GM06990 (cell line): ENCODE results near the gene PRL.

Source experiments
- DNase-seq: peaks from one replicate; pipeline ENCODE4 v3.0.0-alpha.2; 2011; ENCODE audit not compliant: insufficient read length; ENCODE audit errors: extremely low read depth
- H3K27me3 ChIP-seq: replicated peaks from 2 replicates; pipeline ENCODE4 v1.6.0; 2011; ENCODE audit warnings: low read length; ENCODE audit not compliant: control insufficient read depth, insufficient read depth
- H3K36me3 ChIP-seq: 2 replicates; pipeline ENCODE4 v1.5.1; 2011; ENCODE audit warnings: low read length; ENCODE audit not compliant: control insufficient read depth, insufficient read depth
- H3K4me3 ChIP-seq: replicated peaks from 2 replicates; pipeline ENCODE4 v1.5.1; 2011; ENCODE audit warnings: low read depth, mild to moderate bottlenecking, control low read depth, low read length
- TF ChIP-seq, protein P1 (sequence below): IDR thresholded peaks from 2 replicates; pipeline ENCODE4 v1.5.1; 2011; ENCODE audit warnings: low read length, control low read depth, mild to moderate bottlenecking, inconsistent platforms; ENCODE audit not compliant: insufficient read depth, poor library complexity, severe bottlenecking

The PRL gene

DNA sequence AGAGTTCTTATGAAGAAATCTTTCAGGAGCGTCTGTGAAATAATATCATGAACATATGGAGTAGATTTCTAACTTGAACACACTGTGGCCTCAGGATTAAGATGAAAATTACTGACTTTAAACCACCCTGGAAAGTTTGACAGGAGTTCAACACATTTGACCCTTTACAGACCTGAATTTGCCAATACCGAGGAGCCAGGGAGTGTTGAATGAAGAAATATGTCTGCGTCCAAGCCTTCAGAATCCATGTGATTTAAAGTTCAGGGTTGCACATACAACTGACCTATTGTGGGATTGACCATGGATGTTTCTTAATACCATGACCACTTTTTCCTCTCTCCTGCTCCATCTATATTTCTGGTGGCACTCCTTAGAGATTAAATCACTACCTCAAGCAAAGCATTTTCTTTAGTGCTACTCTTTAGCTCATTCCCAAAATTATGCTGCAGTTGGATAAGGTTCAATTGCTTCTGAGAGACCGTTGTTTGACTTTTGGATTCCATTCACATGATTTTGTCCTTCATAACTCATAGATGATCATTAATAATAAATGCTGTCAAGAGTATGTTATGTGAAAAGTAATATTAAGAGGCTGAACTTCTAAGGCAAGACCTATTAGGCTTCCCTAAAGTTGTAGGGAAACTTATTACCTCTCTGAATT, 57.4 kb downstream of the PRL start:
- H3K27me3 ChIP-seq, result no peaks in the 10 kb centered on the region
- DNase-seq, result no peak
- no peak overlapping the region for H3K4me3 ChIP-seq
- TF ChIP-seq, protein P1, sequence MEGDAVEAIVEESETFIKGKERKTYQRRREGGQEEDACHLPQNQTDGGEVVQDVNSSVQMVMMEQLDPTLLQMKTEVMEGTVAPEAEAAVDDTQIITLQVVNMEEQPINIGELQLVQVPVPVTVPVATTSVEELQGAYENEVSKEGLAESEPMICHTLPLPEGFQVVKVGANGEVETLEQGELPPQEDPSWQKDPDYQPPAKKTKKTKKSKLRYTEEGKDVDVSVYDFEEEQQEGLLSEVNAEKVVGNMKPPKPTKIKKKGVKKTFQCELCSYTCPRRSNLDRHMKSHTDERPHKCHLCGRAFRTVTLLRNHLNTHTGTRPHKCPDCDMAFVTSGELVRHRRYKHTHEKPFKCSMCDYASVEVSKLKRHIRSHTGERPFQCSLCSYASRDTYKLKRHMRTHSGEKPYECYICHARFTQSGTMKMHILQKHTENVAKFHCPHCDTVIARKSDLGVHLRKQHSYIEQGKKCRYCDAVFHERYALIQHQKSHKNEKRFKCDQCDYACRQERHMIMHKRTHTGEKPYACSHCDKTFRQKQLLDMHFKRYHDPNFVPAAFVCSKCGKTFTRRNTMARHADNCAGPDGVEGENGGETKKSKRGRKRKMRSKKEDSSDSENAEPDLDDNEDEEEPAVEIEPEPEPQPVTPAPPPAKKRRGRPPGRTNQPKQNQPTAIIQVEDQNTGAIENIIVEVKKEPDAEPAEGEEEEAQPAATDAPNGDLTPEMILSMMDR, result no peak
- no peaks in the 10 kb centered on the region for H3K36me3 ChIP-seq

DNA sequence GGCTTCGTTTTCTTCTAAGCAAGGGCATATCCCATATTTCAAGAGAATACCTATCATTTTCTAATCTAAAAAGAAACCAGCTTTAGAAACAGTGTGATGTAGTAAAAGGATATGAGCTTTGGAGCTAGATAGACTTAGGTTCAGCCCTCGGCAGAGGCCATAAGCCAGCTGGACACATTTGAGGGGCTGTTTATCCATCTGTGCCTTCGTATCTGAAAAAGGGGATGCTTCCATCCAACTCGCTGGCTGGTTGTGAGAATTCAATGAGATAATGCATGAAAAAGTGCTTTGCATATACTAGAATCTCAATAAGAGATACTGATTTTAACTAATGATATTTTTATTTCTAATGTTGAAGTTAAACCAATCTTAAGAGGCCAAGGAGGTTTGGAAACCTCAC, 58.0 kb downstream of the PRL start:
- TF ChIP-seq, protein P1, result no peak
- H3K36me3 ChIP-seq, result no peaks in the 10 kb centered on the region
- no peaks in the 10 kb centered on the region for H3K27me3 ChIP-seq
- no peak overlapping the region for H3K4me3 ChIP-seq
- DNase-seq, result no peak

DNA sequence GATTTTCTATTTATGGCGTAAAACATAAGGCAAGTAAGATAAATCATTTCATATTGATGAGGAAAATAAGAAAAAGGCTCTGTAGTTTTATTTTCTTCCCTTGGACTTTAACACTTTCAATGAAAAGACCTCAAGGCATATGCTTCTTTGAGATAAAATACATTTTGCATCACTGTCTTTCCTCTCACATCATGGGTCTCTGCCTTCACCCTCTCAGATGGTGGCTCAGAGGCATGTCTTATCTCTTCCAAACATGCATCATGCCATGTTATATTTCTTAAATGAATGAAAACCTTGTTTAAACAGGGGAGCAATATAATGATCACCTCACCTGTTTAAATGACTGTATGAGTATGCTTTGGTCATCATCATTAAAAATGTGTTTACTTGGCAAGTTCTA, 59.3 kb downstream of the PRL start:
- Histone ChIP-seq H3K36me3 (no peaks in the 10 kb centered on the region), H3K27me3 (no peaks in the 10 kb centered on the region), H3K4me3 (no peak overlapping the region)
- TF ChIP-seq, protein P1, result no peak
- no peak for DNase-seq
